GM19324 (cell line): ENCODE results near the gene GLI3.

Source experiments
- ATAC-seq: cut with Tn5 transposase; IDR thresholded peaks from one replicate; pipeline ENCODE4 v1.9.1; 2021; ENCODE audit warnings: mild to moderate bottlenecking, moderate library complexity; ENCODE audit not compliant: unreplicated experiment, low FRiP score

Gene GLI3

DNA sequence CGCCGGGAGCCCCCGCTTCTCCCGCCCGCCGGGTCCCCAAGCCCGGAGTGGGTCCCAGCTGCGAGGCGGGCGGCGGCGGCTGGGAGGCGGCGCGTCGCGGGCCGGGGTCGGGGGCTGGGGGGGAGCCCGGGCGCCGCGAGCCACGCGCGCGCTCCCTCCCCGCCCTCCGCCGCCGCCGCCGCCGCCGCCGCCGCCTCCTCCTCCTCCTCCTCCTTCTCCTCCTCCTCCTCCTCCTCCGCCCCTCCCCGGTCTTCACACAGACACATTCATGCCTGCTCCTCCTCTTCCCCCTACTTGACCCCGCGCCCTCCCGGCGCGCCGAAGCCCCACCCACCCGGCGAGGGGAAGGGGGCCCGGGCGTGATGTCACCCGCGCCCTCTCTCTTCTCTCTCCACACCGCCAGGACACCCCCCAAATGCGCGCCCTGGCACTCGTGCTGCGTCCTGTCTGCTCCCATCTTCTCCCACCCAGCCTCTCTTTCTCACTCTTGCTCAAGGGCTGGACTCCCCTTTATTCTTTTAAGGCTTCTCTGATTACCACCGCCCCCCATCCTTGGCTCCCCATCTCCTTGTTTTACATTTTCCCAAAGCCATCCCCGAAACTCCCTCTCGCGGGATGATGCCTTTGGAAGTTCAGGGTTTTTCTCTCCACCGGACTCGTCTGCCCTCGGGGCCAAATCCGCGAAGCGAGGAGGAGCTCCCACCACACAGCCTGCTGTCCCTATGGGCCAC, 967 bp upstream of the GLI3 start:
- ATAC-seq, result no peak

DNA sequence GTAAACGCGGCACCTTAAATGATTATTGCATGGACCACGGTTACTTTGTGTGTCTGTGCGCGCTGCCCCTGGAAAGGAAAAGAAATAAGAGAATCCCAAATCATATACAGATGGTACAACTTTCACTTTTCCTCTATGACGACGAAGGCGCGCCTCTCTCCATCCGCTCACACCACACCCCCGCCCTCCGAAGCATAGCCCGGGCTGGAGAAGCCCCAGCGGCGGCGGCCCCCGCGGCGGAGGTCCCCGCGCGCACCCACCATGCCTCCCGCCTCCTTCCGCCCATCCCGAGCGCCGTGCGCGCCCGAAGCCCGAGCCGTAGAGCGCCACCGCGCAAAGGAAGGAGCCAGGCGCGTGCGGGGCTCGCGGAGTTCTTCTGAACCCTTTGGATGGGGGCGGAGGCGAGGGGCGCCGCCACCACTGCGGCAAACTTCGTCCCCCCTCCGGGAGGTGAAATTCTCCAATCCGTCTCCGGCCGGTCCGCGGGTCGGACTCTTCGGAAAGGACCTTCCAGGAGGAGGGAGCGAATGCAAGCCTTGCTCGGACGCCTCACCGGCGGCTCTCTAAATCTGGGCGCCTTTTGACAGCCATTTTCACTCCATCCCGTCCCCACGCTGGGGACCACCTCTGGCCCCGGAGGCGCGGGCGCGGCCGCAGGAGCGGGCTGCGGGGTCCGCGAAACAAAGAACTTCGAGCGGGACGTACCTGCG, 588 bp downstream of the GLI3 start:
- no peak for ATAC-seq

DNA sequence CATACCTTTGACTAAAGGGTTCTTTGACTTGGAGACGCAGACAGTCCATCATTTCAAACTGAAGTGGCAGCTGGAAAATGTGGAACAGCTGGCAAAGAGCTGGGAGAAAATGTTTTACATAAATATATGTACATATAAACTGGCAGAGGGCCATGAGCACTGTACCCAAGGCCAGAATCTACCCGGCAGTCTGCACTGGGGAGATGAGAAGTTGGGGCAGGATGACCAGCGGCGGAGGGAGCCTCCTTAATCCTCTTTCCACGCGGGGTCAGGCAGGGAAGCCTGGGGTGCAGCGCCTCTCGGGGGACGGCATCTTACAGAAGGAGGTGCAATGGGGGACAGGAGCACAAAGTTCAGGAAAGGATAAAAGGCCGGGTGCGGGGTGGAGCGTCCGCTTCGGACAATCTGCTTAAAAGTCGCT, 1.3 kb downstream of the GLI3 start:
- no peak for ATAC-seq

DNA sequence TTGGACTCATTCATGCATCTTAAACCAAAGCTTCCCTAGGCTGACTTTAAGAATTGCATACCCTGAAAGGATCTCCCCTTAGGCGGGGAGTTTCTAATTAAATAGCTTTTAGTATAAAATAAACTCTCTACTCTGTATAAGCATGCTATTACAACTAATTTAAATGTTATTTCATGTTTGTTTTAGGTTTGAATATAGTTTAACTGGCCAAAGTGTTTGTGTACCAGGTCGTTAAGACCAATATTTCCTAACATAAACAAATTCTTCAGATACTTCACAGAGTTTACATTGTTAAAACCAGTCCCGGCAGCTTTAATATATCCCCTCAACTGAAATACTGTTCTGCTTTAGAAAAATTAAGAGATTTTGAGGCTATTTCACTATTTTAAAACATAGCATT, 2.3 kb downstream of the GLI3 start:
- ATAC-seq, result no peak

DNA sequence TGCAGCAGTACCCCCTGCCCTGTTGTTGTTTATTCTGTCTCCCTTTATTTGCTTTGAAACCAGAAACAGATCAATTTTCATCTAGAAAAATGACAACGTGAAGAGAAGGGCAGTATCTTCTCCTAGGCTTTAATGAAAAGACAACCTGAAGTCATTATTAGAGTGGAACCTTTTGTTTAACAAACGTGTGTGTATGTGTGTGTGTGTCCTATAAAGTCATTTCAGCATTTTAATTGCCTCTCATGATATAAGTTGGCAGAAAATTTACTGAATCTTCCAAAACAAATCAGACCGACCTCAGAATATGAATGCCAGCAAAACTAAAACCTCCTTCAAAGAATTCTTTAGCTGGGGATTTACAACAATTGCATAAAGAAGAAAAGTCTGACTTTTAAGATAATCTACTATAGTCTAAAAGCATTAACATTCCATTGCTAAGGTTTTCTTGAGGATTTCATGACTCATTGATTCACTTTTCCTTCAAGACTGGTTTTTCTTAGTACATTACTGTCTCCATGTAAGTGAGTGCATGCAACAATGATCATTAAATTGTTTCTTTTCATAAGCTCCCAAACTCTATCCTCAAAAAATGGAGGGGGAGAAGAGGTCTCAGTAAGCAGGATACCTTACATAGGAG, 3.2 kb downstream of the GLI3 start:
- ATAC-seq, result no peak

DNA sequence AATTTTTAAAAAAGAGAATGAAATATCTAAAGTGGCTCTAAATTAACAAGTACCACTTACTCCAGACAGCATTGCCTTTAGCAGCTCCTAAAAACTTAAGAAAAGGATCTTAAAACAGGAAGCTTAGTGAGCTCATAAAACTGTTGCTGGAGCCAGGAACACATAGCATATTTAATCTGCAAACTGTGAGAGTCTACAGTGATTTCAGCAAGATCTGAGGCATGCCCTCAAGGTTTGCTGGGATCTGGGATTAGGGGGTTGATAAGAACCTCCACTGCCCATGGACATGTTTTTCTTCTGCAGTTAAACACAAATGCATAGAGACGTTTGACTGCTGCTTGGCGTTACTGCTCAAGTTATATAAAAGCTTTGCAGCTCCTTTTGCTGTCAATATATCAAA, 3.8 kb downstream of the GLI3 start:
- no peak for ATAC-seq

DNA sequence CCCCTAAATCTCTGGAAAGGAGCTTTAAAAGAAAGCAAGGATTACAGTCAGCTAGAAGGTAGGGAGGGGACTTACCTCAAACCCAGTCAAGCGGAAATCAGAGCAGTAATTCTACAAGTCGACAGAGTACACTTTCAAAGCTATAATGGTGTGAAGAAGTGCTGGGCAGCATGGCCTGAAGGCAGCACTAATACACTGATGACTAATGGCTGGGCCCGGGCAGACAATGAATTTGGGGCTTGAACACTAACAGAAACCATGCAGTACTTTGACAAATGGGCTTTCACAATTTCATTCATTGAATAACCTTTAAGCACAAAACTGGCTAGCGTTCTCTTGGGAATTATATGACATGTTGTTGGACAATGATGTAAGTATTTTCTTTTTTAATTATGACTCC, 4.7 kb downstream of the GLI3 start:
- ATAC-seq, result no peak

DNA sequence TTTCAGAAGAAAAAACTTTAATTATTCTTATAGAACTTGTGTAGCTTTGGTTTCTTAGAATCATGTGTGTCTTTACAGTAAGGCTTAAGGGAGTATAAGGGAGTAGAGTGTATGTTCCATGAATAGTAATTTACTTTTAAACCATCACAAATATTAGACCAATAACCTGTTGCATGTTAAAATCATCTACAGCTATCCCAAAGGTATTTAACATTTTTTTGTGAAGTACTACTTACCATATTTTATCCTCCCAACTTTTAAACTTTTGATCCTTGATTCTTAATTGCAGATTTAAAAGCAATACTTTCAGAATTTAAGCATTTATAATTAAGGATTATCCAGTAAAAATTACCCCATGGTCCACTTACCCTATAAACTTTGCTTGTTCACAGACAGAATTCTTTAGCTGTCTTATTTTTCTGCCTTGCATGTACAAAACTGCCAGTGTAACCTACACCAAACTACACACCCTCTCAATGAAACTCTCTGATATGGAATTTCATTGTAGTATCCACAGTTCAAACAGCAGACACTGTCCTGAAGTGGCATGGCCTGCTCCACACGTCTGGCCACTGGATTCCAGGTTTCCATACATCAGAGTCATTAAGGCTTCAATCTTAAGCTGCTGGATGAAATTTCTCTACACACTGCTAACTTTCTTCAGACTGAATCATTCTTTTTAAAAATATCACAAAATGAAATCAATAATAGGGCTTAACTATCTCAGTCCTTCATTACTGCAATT, 5.8 kb downstream of the GLI3 start:
- ATAC-seq, result no peak

DNA sequence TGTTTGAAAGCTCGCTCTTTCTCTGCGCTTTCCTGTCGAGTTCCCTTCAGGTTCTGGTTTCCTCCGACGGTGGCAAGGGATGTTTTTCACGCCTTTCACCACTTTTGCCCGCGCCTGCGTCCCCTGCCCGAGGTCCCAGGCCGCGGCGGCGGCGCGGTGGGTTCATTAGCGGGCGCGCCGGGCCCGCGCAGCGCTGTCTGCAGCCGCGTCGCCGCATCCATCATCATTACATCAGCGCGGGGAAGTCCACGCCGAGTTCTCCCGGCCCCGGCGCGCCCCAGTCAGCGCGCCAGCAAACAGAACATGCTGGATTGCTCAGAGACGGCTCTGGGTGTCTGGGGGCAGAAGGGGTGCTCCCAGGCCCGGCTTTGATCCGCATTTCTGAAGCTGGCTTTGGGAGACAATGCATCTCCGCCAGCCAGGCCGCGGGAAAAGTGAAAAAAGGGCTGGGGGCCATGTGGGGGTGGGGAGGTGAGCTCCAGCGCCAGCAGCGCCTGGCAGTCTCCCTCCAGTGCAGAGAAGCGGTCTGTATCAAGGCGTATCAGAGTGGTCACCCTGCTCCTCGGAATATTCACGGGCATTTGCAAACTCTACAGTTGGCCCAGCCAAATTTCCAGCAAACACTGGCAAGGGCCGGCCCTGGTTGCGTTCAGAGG, 8.9 kb downstream of the GLI3 start:
- peak; percentile 20 for ATAC-seq

DNA sequence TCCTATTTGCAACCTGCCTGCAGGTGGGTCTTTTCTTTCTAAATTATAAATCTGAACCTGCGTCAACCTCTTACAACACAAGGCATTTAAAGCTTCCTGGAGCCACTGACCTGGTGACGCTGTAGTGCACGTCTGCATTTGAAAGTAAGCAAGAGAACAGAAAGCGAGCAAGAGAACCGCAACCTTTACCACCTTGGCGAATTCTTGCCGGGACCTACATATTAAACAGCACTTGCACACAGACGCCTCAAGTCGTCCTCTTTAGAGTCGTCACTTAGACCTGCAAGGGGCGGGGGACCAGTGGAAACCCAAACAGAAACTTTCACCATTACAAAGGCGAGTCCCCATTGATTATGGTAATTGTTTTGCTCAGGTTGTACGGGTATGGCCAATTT, 9.5 kb downstream of the GLI3 start:
- peak; percentile 85 for ATAC-seq

DNA sequence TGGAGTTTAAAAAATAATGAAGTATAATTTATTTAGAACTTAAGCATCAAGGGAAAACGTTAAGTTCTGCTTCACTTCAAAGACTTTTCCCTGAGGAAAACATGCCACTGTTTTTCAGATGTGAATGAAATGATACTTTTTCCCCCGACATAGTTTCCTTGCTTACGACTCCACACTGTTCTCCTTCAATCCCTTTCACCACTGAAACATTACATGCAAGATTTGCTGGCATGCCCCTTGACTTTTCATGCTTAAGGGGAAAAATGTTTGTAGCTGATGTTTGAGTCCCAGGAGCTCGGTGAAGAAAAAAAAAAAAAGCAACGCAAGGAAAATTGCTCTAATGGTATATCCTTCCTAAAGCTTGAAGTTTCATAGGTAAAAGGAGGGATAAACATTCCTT, 10.0 kb downstream of the GLI3 start:
- no peak for ATAC-seq

DNA sequence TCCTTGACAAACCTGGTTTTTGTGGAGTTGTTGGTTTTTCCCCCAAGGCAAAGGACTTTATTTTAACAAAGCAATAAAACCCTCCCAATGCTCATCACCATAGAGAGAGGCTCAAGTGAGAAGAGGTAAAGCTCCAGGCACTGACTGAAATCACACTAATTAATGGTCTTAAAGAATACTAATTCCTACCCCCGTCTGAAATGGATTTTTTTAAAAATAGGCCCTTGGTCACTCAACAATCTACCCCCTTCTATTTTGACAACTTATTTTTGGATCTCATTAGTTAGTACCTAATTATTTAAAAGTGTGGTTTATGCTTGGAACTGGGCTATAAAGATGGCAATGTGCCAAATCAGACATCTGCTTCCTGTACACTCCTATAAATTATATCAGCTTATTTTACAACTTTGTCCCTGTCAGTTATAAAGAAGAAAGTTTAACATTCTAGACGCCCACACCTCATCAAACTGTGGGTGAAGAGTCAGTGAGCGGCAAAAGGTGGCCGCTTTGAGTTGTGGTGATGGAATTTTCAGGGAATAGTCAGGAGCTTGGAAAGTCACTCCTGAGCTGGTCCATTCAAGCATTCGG, 10.6 kb downstream of the GLI3 start:
- ATAC-seq, result no peak

DNA sequence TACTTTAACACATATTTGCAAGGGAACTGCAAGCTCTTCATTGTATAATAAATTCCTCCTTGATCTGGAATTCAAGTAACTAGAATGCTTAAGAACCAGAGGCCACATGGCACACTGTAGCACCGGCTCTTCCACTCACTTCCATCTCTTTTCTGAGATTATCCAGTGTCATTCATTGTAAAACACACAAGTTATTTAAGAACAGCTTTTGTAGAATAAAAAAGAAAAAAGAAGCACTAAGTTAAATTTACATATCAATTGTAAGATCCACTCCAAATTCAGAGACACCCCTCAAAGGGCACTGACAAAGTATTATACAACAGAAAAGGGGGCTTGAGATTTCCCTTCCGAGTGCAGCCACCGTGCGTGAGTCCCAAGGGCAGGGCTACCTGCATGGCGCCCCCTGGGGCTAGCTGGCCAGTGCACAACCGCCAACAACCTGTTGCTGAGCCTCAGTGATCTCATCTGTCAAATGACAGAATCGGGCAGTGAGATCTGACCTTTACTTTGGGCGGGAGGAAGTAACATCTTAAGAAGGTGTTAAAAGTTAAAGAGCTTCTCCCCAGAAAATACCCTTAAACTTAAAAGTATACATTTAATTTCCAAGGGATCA, 12.5 kb downstream of the GLI3 start:
- no peak for ATAC-seq

DNA sequence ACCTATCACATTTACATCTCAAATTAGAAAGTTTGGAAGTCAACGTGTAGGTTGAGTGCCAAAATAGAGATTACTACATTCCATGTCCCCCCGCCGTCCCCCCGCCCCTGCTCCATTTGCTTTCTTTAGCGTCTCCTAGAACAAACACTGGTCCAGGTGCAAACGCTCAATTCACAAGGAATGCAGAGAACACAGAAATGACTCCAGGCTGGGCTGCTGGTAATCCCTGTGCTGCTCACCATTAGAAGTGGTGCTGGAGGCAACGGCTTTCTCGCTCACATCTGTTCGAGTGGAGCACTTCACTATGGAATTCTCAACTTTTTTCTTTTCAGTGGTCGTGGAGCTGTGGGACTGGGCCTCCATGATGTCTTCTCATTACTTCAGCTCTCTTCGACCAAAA, 14.1 kb downstream of the GLI3 start:
- no peak for ATAC-seq

DNA sequence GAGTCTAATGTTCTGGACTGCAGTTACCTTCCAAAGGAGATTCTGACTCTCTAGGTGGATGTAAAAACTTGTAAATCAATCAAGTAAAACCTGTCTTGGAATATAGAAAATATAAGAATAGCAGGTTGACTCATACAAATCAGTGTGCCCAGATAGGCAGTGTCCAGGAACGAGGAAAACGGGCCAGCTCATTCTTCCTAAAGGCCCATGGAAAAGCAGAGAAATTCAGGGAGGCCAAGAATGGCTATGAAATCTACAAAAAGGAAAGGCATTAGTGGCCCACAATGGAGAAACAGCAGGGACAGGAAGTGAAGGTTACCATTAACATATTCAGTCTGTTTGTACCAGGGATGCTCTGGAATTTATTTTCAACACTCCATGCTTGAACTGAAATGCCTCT, 14.9 kb downstream of the GLI3 start:
- ATAC-seq, result no peak

DNA sequence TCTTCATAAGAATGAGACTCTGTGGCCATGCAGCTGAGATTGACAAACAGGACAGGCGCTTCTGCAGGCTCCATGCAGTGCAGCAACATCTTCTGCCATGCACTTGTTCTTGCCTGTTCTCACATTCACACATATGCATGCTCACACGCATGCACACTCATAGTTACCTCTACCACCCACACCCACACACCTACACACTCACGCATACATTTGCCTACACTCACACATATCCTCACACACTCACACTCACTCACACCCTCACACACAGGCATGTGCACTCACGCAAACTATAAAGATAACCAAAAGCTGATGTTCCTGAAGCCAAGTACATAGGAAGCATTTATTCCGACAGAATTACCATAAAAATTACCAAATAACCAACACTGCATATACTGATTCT, 15.7 kb downstream of the GLI3 start:
- ATAC-seq, result no peak

DNA sequence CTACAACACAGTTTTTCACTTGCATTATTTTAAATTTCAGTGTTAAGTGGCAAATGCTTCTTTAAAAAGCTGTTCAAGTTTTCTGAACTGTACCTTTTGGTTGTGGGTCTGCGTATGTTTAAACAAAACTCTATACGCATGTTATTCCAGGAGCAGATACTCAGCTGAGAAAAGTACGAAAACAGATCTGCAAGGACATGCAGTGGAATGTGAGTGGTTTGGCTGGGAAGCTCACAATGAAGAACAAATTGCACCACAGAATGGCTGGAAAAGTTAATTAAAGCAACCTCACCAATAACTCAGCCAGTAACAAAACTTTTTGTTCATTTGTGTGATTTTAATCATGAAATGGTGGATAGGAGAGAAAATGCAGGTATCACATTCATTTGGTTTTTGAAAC, 17.6 kb downstream of the GLI3 start:
- ATAC-seq, result no peak

DNA sequence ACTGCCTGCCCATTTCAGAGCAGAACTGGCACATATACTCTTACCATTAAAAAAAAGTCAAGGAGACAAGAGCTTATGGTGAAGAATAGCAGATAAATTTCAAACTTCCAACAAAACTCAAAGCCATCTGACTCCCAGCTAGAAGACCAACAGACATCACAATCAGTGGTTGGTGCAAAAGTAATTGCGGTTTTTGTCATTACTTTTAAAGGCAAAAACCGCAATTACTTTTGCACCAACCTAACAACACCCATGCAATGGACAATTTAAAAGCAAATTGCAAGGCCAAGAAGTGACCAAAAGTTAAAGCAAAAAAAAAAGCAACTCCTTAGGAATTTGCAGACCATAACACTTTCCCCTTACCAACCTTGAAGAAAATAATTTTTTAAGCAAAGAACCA, 18.8 kb downstream of the GLI3 start:
- ATAC-seq, result no peak

DNA sequence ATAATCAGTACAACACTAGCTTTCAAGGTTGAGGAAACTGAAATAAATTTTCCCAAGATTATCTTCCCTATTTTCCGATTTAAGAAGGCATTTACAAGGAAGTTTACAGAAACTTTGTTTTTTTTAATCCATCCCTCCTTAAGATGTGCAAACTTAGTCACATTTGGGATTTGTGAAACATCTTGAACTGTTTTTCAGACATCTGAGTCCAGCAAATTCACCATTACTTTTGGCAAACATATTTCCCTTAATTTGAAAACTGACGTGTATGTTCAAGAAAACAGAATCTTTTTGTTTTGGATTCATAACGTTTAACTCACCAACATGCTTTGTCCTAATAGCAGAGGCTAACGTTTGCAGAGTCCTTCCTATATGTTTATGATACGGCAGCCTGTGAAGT, 19.5 kb downstream of the GLI3 start:
- no peak for ATAC-seq

DNA sequence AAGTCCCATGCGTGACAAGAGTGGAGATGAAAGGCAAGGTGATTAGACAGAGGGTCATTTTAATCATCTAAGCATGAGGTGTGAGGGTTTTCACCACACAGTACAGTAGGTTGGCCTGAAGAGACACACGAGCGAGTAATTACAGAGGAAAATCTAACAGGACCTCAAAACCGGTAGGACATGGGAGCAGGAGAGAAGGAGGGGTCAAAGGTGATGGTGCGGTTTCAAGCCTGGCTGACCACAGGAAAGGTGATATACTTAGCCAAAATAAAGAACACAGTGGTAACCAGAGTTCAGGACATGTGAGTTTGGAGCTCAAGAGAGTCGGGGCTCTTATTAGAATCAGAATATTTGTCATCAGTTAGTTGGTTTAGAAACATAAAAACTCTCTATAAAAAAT, 20.0 kb downstream of the GLI3 start:
- no peak for ATAC-seq
